WI38 (cell line): ENCODE measurements around the gene BTBD10.
A peak's percentile ranks its signal among the peaks of the same experiment; 100 is the strongest.

Experiments
- H3K4me3 ChIP-seq: 2 replicates; pipeline ENCODE4 v1.5.1; 2011; ENCODE audit warnings: low read depth, mild to moderate bottlenecking, control low read depth, low read length
- TF ChIP-seq, protein P1 (sequence below): IDR thresholded peaks from 2 replicates; pipeline ENCODE4 v1.5.1; 2012; ENCODE audit warnings: low read depth, mild to moderate bottlenecking, control low read depth, low read length

BTBD10 gene

DNA sequence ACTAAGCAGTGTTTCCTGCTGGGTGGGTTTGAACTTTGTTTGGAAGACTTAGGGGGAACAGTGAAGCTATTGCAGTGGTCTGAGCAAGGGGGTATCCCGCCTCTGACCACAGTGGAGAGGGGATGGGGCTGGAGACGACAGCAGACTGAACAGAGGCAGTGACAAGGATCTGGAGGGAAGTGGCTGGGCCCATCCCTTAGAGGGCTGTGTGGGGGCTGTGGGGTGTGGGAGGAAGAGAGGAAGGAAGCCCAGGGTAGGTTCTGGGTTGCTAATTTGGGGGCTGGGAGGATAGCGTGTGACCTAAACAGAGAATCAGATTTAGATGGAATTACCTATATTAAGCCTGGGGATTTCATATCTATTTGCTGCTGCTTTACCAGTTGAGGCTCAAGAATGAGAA lies 114.7 kb downstream of the BTBD10 start:
- no peak overlapping the region for H3K4me3 ChIP-seq
- TF ChIP-seq, protein P1, sequence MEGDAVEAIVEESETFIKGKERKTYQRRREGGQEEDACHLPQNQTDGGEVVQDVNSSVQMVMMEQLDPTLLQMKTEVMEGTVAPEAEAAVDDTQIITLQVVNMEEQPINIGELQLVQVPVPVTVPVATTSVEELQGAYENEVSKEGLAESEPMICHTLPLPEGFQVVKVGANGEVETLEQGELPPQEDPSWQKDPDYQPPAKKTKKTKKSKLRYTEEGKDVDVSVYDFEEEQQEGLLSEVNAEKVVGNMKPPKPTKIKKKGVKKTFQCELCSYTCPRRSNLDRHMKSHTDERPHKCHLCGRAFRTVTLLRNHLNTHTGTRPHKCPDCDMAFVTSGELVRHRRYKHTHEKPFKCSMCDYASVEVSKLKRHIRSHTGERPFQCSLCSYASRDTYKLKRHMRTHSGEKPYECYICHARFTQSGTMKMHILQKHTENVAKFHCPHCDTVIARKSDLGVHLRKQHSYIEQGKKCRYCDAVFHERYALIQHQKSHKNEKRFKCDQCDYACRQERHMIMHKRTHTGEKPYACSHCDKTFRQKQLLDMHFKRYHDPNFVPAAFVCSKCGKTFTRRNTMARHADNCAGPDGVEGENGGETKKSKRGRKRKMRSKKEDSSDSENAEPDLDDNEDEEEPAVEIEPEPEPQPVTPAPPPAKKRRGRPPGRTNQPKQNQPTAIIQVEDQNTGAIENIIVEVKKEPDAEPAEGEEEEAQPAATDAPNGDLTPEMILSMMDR: no peak

DNA sequence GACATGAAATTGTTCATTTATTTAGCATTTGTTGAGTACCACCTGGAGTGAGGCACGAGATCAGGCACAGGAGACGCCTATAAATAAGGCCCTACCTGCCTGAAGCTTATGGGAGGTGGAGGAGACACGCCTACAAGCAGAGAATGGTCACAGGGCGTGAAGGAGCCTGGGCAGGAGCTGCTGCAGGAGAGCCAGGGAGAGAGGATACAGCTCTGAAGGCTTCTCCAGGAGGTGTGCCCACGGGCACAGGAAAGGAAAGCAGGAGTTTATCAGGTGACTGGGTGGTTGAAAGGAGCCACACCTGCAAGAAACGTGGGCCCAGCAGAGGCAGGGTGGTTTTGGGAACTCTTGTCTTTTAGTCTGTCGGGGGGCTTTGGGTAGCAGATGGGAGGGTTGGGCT lies 115.1 kb downstream of the BTBD10 start:
- TF ChIP-seq, protein P1: no peak
- no peak overlapping the region for H3K4me3 ChIP-seq

DNA sequence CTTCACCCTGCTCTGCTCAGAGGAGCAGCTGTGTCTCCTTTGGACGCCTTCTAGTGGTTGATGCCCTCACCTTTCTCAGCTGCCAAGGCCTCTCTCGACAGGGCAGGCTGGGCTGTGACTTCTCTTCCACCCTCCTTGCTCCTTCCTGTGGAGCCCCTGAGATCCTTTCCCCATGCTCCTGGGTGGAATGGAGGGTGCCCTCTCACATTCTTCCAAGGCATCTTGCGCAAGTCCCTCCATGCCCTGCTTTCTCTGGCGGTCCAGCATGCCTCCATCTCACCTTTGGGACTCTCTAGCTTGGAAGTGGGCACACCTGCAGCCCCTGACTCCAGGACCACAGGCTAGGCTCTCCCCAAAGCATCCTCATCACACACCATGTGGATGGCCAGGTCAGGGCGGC lies 116.6 kb downstream of the BTBD10 start:
- TF ChIP-seq, protein P1: no peak
- no peak overlapping the region for H3K4me3 ChIP-seq

DNA sequence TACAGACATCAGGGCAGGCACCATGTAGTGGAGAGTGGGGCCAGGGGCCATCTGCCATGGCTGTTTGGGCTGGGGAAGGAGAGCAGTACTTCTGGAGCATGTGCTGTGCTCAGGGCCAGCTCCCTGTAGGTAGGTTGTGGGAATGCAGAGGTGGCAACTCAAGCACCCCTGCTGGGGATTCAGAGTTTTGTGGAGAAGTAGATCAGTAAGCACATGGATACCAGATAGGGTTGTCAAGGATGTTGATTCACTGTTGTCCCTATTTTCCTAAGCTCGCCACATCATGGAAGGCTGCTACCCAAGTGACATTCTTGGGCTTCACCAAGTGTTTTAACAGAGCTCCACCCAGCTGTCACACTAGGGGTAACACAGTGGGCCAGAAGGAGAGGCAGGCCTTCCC lies 118.2 kb downstream of the BTBD10 start:
- H3K4me3 ChIP-seq: no peak overlapping the region
- TF ChIP-seq, protein P1: no peak

DNA sequence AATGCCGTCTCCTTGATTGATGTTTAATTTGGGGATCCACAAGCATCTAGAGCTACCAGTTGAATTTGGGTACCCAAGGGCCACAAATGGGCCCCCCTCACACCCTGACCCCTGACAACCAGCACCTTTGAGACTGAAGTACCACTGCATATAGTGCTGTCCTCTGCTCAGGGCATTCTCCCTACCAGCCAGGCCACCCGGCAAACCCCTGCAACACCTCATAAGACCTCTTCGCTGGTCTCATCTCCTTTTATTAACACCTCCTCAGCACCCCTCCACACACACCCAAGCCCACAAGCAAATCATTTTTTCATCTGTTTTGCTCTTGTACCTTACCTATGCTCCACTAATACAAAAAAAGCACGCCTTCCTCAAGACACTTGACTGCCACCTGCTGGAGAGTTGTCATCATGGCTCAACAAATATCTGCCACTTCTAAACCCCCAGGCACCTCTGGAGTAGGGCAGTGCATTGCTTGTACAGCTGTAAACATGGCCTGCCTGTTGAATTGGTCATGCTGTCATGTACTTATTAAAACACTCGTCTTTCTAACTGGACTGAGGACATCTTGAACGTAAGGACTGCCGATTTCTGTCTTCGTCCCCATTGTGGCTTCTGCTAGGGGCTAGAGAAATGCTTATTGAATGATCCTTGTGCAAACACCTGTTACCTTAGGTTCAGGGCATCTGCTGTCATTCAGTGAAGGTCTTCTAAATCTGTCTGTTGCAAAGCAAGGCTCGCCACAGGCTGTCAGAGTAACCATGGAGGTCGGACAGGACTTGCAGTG lies 118.9 kb downstream of the BTBD10 start:
- no peak overlapping the region for H3K4me3 ChIP-seq
- TF ChIP-seq, protein P1: peak; percentile 65

DNA sequence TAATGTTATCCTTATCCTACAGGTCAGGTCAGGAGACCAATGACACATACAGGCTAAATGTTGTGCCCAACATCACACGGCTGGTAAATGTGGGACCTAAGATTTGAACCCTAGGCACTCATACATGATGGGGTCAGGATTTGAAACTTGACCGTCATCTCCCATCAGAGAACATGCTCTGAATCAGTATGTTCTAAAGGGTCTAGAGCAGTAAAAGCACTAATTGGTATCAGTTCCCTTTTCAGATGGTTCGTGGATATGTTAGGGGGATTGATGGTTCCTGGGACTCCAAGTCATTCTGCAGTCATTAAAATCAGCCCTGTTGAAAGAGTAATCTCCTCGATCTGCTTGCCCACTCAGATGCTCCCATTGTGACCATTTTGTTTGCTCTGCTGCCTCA lies 120.0 kb downstream of the BTBD10 start:
- TF ChIP-seq, protein P1: no peak
- H3K4me3 ChIP-seq: no peak overlapping the region

DNA sequence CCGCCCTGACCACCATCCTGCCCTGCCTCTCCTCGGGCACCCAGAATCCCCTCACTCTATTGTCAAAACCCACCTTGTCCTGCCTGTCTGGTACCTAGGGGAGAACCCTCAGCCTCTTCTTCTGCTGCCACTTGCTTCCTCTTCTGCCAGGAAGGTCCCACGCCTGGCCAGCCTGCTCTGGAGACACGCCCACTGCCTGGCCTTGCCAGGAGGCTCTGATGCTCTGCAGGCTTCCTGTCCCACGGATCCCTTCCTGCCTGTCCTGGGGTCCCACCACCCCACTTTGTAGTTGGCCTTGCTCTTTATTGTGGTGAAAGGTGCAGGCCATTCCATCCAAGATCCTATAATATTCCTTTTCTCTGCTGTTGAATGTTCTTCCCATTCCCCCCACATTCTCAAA lies 122.0 kb downstream of the BTBD10 start:
- TF ChIP-seq, protein P1: no peak
- no peak overlapping the region for H3K4me3 ChIP-seq
